ENCODE results near the gene PHACTR1.

- no peak for TF ChIP-seq TAF1 (IDR thresholded peaks at IDR 0.05; ENCODE audit: borderline replicate concordance, low read depth, low read length)
- no peak for TF ChIP-seq POLR2AphosphoS5 (IDR thresholded peaks at IDR 0.05; ENCODE audit: low read depth, low read length)
- no peak for TF ChIP-seq POLR2A (IDR thresholded peaks at IDR 0.05; ENCODE audit: low read depth, low read length)
Measured at GRCh38 chr6:13172291-13172690, 455.7 kb downstream of the PHACTR1 start.

All from GM12892 (cell line).